ENCODE data around the gene CITED4. TPM values are rescaled to one million over a fixed set of nuclear protein-coding genes. Genes with fewer than 3 reads are reported as not detected.

The CITED4 gene
- total RNA-seq, 1 donor from 2014 or later, result 55.5 TPM

DNA sequence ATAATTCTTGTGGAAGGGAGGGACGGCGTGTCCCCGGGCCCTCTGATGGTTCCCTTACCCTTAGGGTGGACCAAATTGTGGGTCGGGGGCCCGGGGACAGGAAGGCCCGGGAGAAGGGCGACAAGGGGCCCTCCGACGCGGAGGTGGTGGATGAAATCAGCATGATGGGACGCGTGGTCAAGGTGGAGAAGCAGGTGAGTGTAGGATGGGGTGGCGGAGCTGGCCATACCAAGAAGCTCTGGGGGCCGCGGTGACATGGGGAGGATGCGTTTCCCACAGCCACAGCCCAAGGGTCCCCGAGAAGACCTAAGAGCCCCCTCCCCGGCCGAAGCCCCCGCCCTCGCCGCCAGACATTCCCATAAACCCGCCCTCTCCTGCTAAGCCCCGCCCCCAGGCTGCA is 24.6 kb downstream of the CITED4 start:
- no peak for DNase-seq (ENCODE audit: low read depth)
- H3K4me3 ChIP-seq (ENCODE audit: low read depth, low read length), result no peak overlapping the region
- TF ChIP-seq, protein P1, sequence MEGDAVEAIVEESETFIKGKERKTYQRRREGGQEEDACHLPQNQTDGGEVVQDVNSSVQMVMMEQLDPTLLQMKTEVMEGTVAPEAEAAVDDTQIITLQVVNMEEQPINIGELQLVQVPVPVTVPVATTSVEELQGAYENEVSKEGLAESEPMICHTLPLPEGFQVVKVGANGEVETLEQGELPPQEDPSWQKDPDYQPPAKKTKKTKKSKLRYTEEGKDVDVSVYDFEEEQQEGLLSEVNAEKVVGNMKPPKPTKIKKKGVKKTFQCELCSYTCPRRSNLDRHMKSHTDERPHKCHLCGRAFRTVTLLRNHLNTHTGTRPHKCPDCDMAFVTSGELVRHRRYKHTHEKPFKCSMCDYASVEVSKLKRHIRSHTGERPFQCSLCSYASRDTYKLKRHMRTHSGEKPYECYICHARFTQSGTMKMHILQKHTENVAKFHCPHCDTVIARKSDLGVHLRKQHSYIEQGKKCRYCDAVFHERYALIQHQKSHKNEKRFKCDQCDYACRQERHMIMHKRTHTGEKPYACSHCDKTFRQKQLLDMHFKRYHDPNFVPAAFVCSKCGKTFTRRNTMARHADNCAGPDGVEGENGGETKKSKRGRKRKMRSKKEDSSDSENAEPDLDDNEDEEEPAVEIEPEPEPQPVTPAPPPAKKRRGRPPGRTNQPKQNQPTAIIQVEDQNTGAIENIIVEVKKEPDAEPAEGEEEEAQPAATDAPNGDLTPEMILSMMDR (conservative IDR thresholded peaks at IDR 0.05; ENCODE audit: low read depth, low read length), result no peak

DNA sequence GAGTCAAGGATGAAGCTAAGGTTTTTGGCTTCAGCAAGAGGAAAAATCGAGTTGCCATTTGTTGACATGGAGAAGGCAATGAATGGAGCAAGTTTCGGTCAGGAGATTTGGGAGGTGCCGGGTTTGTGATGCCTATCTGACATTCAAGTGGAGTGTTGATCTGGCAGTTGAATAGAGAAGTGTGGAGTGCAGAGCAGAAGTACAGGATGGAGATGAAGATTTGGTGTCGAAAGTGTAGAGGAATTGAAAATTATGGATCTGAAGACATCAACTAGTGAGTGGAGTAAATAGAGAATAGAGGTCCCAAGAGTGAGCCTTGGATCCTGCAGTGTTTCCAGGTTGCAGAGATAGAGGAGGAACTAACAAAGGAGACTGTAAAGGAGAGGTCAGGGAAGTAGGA is 25.9 kb downstream of the CITED4 start:
- no peak overlapping the region for H3K4me3 ChIP-seq (ENCODE audit: low read depth, low read length)
- TF ChIP-seq, protein P1 (conservative IDR thresholded peaks at IDR 0.05; ENCODE audit: low read depth, low read length), result no peak
- no peak for DNase-seq (ENCODE audit: low read depth)

DNA sequence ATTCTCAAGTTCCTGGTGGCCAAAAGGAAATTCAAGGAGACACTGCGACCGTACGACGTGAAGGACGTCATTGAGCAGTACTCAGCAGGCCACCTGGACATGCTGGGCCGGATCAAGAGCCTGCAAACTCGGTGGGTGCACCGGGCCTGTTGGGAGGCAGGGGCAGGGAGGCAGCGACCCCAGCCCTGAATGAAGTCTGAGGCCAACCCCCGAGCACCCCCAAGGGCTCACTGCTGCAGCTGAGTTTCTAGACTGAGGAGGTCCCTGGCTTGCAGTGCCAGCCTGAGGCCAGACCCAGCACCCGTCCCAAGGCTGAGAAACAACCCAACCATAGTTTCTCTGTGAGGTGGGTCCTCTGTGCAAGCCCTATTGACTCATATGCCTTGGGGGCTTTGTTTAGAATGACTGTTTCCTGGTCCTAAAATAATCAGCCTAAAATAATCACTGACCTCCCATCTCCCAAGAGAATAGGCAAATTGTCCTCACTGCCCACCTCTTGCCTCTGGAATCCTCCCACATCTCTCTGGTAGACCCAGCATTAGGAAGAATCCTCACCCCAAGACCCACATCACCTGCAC is 27.1 kb downstream of the CITED4 start:
- DNase-seq (ENCODE audit: low read depth), result no peak
- TF ChIP-seq, protein P1 (conservative IDR thresholded peaks at IDR 0.05; ENCODE audit: low read depth, low read length), result no peak
- H3K4me3 ChIP-seq (ENCODE audit: low read depth, low read length), result no peak overlapping the region

DNA sequence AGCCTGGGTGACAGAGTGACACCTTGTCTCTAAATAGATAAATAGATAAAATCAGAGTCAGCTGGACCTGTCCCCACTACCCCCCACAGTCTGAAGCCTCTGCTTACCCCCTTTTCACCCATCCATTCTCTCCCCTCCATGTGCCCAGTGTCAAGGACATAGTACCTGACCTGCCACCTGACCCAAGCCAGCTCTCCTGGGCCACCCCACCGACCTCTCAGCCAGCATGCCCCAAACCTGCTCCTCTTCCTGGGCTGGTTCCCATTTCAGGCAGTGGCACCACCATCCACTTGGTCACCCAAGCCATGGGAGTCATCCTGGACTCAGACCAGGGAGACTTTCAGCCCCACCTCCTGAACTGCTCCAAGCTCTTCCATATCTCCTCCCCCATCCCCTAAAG is 28.2 kb downstream of the CITED4 start:
- H3K4me3 ChIP-seq (ENCODE audit: low read depth, low read length), result no peak overlapping the region
- TF ChIP-seq, protein P1 (conservative IDR thresholded peaks at IDR 0.05; ENCODE audit: low read depth, low read length), result no peak
- no peak for DNase-seq (ENCODE audit: low read depth)

DNA sequence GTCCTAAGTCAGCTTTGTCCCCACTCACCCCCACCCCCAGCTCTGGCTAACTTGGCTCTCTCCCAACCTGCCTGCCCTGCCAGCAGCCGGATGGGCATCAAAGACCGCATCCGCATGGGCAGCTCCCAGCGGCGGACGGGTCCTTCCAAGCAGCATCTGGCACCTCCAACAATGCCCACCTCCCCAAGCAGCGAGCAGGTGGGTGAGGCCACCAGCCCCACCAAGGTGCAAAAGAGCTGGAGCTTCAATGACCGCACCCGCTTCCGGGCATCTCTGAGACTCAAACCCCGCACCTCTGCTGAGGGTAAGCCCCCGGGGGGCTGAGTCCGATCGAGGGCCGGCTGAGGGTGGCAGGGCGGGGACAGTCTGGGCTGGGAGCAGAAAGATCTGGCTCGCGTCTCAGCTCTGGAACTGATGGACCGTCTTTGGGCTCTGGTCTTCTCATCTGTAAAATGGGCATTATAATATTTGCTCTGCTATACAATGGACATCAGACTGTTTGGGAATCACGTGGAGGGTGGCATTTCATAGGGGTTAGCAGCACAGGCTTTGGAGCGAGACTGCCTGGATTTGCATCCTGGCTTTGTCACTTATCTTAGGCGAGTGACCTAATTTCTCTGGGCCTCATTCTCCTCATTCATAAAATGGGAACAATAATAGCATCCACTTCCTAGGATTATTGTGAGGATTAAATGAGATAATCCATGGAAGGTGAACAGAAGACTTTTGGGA is 31.0 kb downstream of the CITED4 start:
- no peak overlapping the region for H3K4me3 ChIP-seq (ENCODE audit: low read depth, low read length)
- TF ChIP-seq, protein P1 (conservative IDR thresholded peaks at IDR 0.05; ENCODE audit: low read depth, low read length), result no peak
- no peak for DNase-seq (ENCODE audit: low read depth)

DNA sequence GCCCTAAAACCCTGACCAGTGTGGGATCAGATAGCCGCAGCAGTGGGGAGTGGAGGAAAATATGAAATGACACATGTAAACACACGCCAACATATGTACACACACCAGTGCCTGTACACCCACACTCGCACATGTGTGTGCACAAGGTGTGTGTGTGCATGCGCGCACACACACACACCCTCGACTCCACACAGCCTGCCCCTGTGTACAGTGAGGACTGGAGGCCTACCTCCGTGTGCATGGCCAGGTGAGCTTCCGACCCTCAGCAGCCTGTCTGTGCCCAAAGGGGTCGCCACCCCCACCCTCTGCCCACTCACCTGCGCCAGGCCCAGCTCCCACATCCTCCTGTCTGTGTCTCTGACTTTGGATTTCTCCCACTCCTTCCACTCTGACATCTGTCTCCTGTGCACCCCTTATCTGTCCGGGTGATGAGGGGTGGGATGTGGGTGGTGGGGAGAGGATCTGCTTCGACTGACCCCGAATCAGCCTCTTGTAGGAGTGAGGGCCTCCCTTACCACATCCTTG is 31.7 kb downstream of the CITED4 start:
- TF ChIP-seq, protein P1 (conservative IDR thresholded peaks at IDR 0.05; ENCODE audit: low read depth, low read length), result no peak
- H3K4me3 ChIP-seq (ENCODE audit: low read depth, low read length), result no peak overlapping the region

More for the DNA sequence above, 31.7 kb downstream of the CITED4 start:
- DNase-seq (ENCODE audit: low read depth), result no peak
